Vagina (tissue), 2 donors: ENCODE data around the gene NPAS2. TPM values are rescaled to one million over a fixed set of nuclear protein-coding genes. Genes with fewer than 3 reads are reported as not detected.

Source experiments
- DNase-seq, 2 donors: peaks; one replicate each; pipeline ENCODE4 v3.0.0-alpha.2; 2017; ENCODE audit errors: extremely low spot score in 2 of 2
- H3K27ac ChIP-seq: fragments of 200-600 bp; sonication (generic); one replicate; pipeline ENCODE4 v1.5.1; 2019
- H3K27me3 ChIP-seq: fragments of 200-600 bp; sonication (generic); one replicate; pipeline ENCODE4 v1.5.1; 2019
- H3K36me3 ChIP-seq, 2 donors: fragments of 200-600 bp; sonication (generic); one replicate each; pipeline ENCODE4 v1.5.1; 2017 to 2019
- H3K4me1 ChIP-seq: fragments of 200-600 bp; sonication (generic); one replicate; pipeline ENCODE4 v1.5.1; 2019
- H3K4me3 ChIP-seq, 2 donors: fragments of 200-600 bp; sonication (generic); 1 replicate in 1 of 2; 2 replicates in 1 of 2; pipeline ENCODE4 v1.5.1; 2016 to 2019
- H3K9me3 ChIP-seq: fragments of 200-600 bp; sonication (generic); one replicate; pipeline ENCODE4 v1.5.1; 2019
- CTCF ChIP-seq, 3 experiments: fragments of 450-650 bp in 2 of 3; fragments of 200-600 bp in 1 of 3; sonication (generic) in 1 of 3; IDR thresholded peaks; one replicate each; pipeline ENCODE4 v1.5.1; 2017 to 2019; ENCODE audit warnings: antibody characterized with exemption in 3 of 3, mild to moderate bottlenecking in 2 of 3, moderate library complexity in 2 of 3
- POLR2A ChIP-seq, 2 donors: fragments of 450-650 bp; IDR thresholded peaks; one replicate each; pipeline ENCODE4 v1.6.1; 2017; ENCODE audit warnings: antibody characterized with exemption in 2 of 2, mild to moderate bottlenecking in 2 of 2, moderate library complexity in 2 of 2
- POLR2AphosphoS5 ChIP-seq, 2 donors: sonication (generic); formaldehyde crosslinking; IDR thresholded peaks; one replicate each; pipeline ENCODE4 v1.9.0; 2017; ENCODE audit warnings: antibody characterized with exemption in 2 of 2, mild to moderate bottlenecking in 2 of 2, low read depth in 1 of 2; ENCODE audit not compliant: insufficient read depth in 1 of 2
- intact Hi-C: fragments of 100-400 bp; cut with DNase I; formaldehyde crosslinking; loops from one replicate; pipeline ENCODE4 v1.15.1; 2023
- total RNA-seq: library from RNA; depleted of rRNA; stranded (reverse); fragments of >200 nt; gene quantifications from one replicate; pipeline ENCODE4 v1.2.3, GENCODE V29; 2016

The NPAS2 gene
- total RNA-seq, 1 donor from 2014 or later, result 37.6 TPM

- no peak overlapping the region for H3K4me3 ChIP-seq
- H3K27ac ChIP-seq, result no peak overlapping the region
- no peaks in the 10 kb centered on the region for H3K9me3 ChIP-seq
- intact Hi-C loops, result no loop called here
- TF ChIP-seq POLR2A (IDR thresholded peaks at IDR 0.05), result no peak
- no peak for TF ChIP-seq POLR2AphosphoS5 (IDR thresholded peaks at IDR 0.05; ENCODE audit: insufficient read depth in 1 of 2, low read depth in 1 of 2)
- TF ChIP-seq CTCF (IDR thresholded peaks at IDR 0.05), result no peak
- no peaks in the 10 kb centered on the region for H3K27me3 ChIP-seq
- DNase-seq, result peak in 1 of 2 donors; percentile 54
- peaks cover 0 to 14% of the 10 kb centered on the region in 2 donors for H3K36me3 ChIP-seq
- H3K4me1 ChIP-seq, result no peaks in the 10 kb centered on the region
Measured at GRCh38 chr2:100934504-100935371, 114.8 kb downstream of the NPAS2 start.

- no peak overlapping the region for H3K4me3 ChIP-seq
- TF ChIP-seq CTCF (IDR thresholded peaks at IDR 0.05), result no peak
- TF ChIP-seq POLR2A (IDR thresholded peaks at IDR 0.05), result no peak
- TF ChIP-seq POLR2AphosphoS5 (IDR thresholded peaks at IDR 0.05; ENCODE audit: insufficient read depth in 1 of 2, low read depth in 1 of 2), result no peak
- no peaks in the 10 kb centered on the region for H3K9me3 ChIP-seq
- no peaks in the 10 kb centered on the region for H3K27me3 ChIP-seq
- intact Hi-C loops, result no loop called here
- no peaks in the 10 kb centered on the region for H3K4me1 ChIP-seq
- no peak overlapping the region for H3K27ac ChIP-seq
- peak in 1 of 2 donors; percentile 22 for DNase-seq
- peaks cover 0 to 14% of the 10 kb centered on the region in 2 donors for H3K36me3 ChIP-seq
Measured at GRCh38 chr2:100935372-100935752, 115.4 kb downstream of the NPAS2 start.

- Histone ChIP-seq H3K9me3 (no peaks in the 10 kb centered on the region), H3K27me3 (no peaks in the 10 kb centered on the region), H3K4me1 (no peaks in the 10 kb centered on the region), H3K27ac (no peak overlapping the region), H3K4me3 (no peak overlapping the region), H3K36me3 (peaks cover 0 to 14% of the 10 kb centered on the region in 2 donors)
- TF ChIP-seq POLR2A (IDR thresholded peaks at IDR 0.05), result no peak
- no peak for TF ChIP-seq CTCF (IDR thresholded peaks at IDR 0.05)
- no peak for TF ChIP-seq POLR2AphosphoS5 (IDR thresholded peaks at IDR 0.05; ENCODE audit: insufficient read depth in 1 of 2, low read depth in 1 of 2)
- peak in 1 of 2 donors; percentile 11 for DNase-seq
- intact Hi-C loops, result no loop called here
Measured at GRCh38 chr2:100936070-100936741, 116.3 kb downstream of the NPAS2 start.

- intact Hi-C loops, result no loop called here
- H3K27ac ChIP-seq, result no peak overlapping the region
- DNase-seq, result peak; percentile 7 to 37
- TF ChIP-seq POLR2AphosphoS5 (IDR thresholded peaks at IDR 0.05; ENCODE audit: insufficient read depth in 1 of 2, low read depth in 1 of 2), result no peak
- peaks cover 0 to 14% of the 10 kb centered on the region in 2 donors for H3K36me3 ChIP-seq
- no peaks in the 10 kb centered on the region for H3K9me3 ChIP-seq
- no peaks in the 10 kb centered on the region for H3K4me1 ChIP-seq
- H3K27me3 ChIP-seq, result no peaks in the 10 kb centered on the region
- no peak overlapping the region for H3K4me3 ChIP-seq
Measured at GRCh38 chr2:100936972-100937542, 117.1 kb downstream of the NPAS2 start.
